ENCODE data around the gene SH3YL1. TPM values are rescaled to one million over a fixed set of nuclear protein-coding genes. Genes with fewer than 3 reads are reported as not detected.

The SH3YL1 gene
- total RNA-seq, 1 experiment from 2014 or later, result 28.4 TPM

GRCh38 chr2:228115-228514 is 35.7 kb downstream of the SH3YL1 start:
- intact Hi-C loops (cut with micrococcal nuclease; ENCODE audit: unreplicated experiment) (no loop called here), in situ Hi-C loops (cut with HindIII; ENCODE audit: low pct_unique_long_range_greater_than_20kb, low sequenced_read_pairs) (no loop called here)
- ATAC-seq (no peak), DNase-seq (ENCODE audit: low read depth, low spot score) (no peak)
- Histone ChIP-seq H3K9me3 (ENCODE audit: control insufficient read depth, insufficient read depth, low read depth, low read length) (no peaks in the 10 kb centered on the region), H3K4me3 (ENCODE audit: low read depth in 2 of 2, low read length in 2 of 2) (no peak overlapping the region), H3K27ac (ENCODE audit: low read length) (no peak overlapping the region), H3K36me3 (ENCODE audit: control insufficient read depth, insufficient read depth, low read length) (no peaks in the 10 kb centered on the region), H3K27me3 (ENCODE audit: control insufficient read depth, insufficient read depth, low read length) (no peaks in the 10 kb centered on the region), H3K4me1 (ENCODE audit: control insufficient read depth, insufficient read depth, low read length) (no peaks in the 10 kb centered on the region)
- no TSS peak for BruUV-seq (replicated peaks)
- ChIA-PET POLR2A (no interaction called here), CTCF (no interaction called here)
- TF ChIP-seq, protein P1, sequence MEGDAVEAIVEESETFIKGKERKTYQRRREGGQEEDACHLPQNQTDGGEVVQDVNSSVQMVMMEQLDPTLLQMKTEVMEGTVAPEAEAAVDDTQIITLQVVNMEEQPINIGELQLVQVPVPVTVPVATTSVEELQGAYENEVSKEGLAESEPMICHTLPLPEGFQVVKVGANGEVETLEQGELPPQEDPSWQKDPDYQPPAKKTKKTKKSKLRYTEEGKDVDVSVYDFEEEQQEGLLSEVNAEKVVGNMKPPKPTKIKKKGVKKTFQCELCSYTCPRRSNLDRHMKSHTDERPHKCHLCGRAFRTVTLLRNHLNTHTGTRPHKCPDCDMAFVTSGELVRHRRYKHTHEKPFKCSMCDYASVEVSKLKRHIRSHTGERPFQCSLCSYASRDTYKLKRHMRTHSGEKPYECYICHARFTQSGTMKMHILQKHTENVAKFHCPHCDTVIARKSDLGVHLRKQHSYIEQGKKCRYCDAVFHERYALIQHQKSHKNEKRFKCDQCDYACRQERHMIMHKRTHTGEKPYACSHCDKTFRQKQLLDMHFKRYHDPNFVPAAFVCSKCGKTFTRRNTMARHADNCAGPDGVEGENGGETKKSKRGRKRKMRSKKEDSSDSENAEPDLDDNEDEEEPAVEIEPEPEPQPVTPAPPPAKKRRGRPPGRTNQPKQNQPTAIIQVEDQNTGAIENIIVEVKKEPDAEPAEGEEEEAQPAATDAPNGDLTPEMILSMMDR (IDR thresholded peaks at IDR 0.05), result no peak
- TF ChIP-seq SIN3A (IDR thresholded peaks at IDR 0.05; ENCODE audit: borderline replicate concordance, insufficient read depth, low read depth, low read length) (no peak), TCF7L2 (IDR thresholded peaks at IDR 0.05; ENCODE audit: low read depth, low read length) (no peak), REST (IDR thresholded peaks at IDR 0.05; ENCODE audit: insufficient read depth in 1 of 2, low read depth in 2 of 2, low read length in 1 of 2) (no peak), POLR2AphosphoS5 (IDR thresholded peaks at IDR 0.05; ENCODE audit: low read depth, low read length) (no peak)

- POLR2A ChIA-PET, result no interaction called here
- no peak overlapping the region for H3K4me3 ChIP-seq (ENCODE audit: low read depth in 2 of 2, low read length in 2 of 2)
- BruUV-seq (replicated peaks), result no TSS peak
- ATAC-seq, result no peak
- DNase-seq (ENCODE audit: low read depth, low spot score), result no peak
- CTCF ChIA-PET, result no interaction called here
- intact Hi-C loops (cut with micrococcal nuclease; ENCODE audit: unreplicated experiment), result no loop called here
- no peaks in the 10 kb centered on the region for H3K36me3 ChIP-seq (ENCODE audit: control insufficient read depth, insufficient read depth, low read length)
- in situ Hi-C loops (cut with HindIII; ENCODE audit: low pct_unique_long_range_greater_than_20kb, low sequenced_read_pairs), result no loop called here
- H3K27ac ChIP-seq (ENCODE audit: low read length), result no peak overlapping the region
- TF ChIP-seq TCF7L2 (IDR thresholded peaks at IDR 0.05; ENCODE audit: low read depth, low read length) (no peak), REST (IDR thresholded peaks at IDR 0.05; ENCODE audit: insufficient read depth in 1 of 2, low read depth in 2 of 2, low read length in 1 of 2) (no peak), POLR2AphosphoS5 (IDR thresholded peaks at IDR 0.05; ENCODE audit: low read depth, low read length) (no peak), SIN3A (IDR thresholded peaks at IDR 0.05; ENCODE audit: borderline replicate concordance, insufficient read depth, low read depth, low read length) (no peak)
- TF ChIP-seq, protein P1 (IDR thresholded peaks at IDR 0.05), result no peak
- no peaks in the 10 kb centered on the region for H3K4me1 ChIP-seq (ENCODE audit: control insufficient read depth, insufficient read depth, low read length)
- no peaks in the 10 kb centered on the region for H3K27me3 ChIP-seq (ENCODE audit: control insufficient read depth, insufficient read depth, low read length)
- no peaks in the 10 kb centered on the region for H3K9me3 ChIP-seq (ENCODE audit: control insufficient read depth, insufficient read depth, low read depth, low read length)
Measured at GRCh38 chr2:223971-224760, 39.7 kb downstream of the SH3YL1 start.

Data from Panc1 (cell line).